GM19463 (cell line): ENCODE data around the gene BMPR1B.
"Not testable (repeated sequence)": the region's sequence is repeated elsewhere in the genome, so short reads cannot be mapped to it uniquely, and the experiment has no call there.

Experiments used
- ATAC-seq: cut with Tn5 transposase; IDR thresholded peaks from one replicate; pipeline ENCODE4 v1.9.1; 2021; ENCODE audit warnings: mild to moderate bottlenecking, moderate library complexity; ENCODE audit not compliant: unreplicated experiment

Gene BMPR1B

GRCh38 chr4:95018785-95019184 lies 261.0 kb downstream of the BMPR1B start:
- ATAC-seq: no peak

- ATAC-seq: no peak
Observed at GRCh38 chr4:95020521-95020920, 262.8 kb downstream of the BMPR1B start.

- ATAC-seq: no peak
Observed at GRCh38 chr4:95021099-95021498, 263.3 kb downstream of the BMPR1B start.

GRCh38 chr4:95023110-95023509 lies 265.4 kb downstream of the BMPR1B start:
- no peak for ATAC-seq

GRCh38 chr4:95027905-95028618 lies 270.3 kb downstream of the BMPR1B start:
- ATAC-seq: no peak

GRCh38 chr4:95038791-95039190 lies 281.0 kb downstream of the BMPR1B start:
- ATAC-seq: no peak

- ATAC-seq: no peak
Observed at GRCh38 chr4:95044324-95044837, 286.6 kb downstream of the BMPR1B start.

- ATAC-seq: no peak
Observed at GRCh38 chr4:95045429-95045828, 287.7 kb downstream of the BMPR1B start.

GRCh38 chr4:95048296-95048695 lies 290.5 kb downstream of the BMPR1B start:
- no peak for ATAC-seq

GRCh38 chr4:95049551-95050233 lies 291.9 kb downstream of the BMPR1B start:
- no peak for ATAC-seq

GRCh38 chr4:95050980-95051701 lies 293.4 kb downstream of the BMPR1B start:
- ATAC-seq: no peak

GRCh38 chr4:95051702-95052020 lies 293.9 kb downstream of the BMPR1B start:
- no peak for ATAC-seq

GRCh38 chr4:95058991-95059390 lies 301.2 kb downstream of the BMPR1B start:
- no peak for ATAC-seq

- ATAC-seq: no peak
Observed at GRCh38 chr4:95059663-95060062, 301.9 kb downstream of the BMPR1B start.

- no peak for ATAC-seq
Observed at GRCh38 chr4:95061220-95061619, 303.5 kb downstream of the BMPR1B start.

- ATAC-seq: not testable (repeated sequence)
Observed at GRCh38 chr4:95061801-95062200, 304.0 kb downstream of the BMPR1B start.

- no peak for ATAC-seq
Observed at GRCh38 chr4:95066050-95066449, 308.3 kb downstream of the BMPR1B start.

- no peak for ATAC-seq
Observed at GRCh38 chr4:95068401-95068800, 310.6 kb downstream of the BMPR1B start.

- no peak for ATAC-seq
Observed at GRCh38 chr4:95068818-95069478, 311.2 kb downstream of the BMPR1B start.

GRCh38 chr4:95071851-95072250 lies 314.1 kb downstream of the BMPR1B start:
- no peak for ATAC-seq

- ATAC-seq: no peak
Observed at GRCh38 chr4:95073646-95074045, 315.9 kb downstream of the BMPR1B start.
